Measurements from ENCODE around the gene ACOT7. TPM values are rescaled to one million over a fixed set of nuclear protein-coding genes. Genes with fewer than 3 reads are reported as not detected.

Gene ACOT7
- total and polyA plus RNA-seq, 2 donors from 2014 or later, result 23.0 to 135 TPM

DNA sequence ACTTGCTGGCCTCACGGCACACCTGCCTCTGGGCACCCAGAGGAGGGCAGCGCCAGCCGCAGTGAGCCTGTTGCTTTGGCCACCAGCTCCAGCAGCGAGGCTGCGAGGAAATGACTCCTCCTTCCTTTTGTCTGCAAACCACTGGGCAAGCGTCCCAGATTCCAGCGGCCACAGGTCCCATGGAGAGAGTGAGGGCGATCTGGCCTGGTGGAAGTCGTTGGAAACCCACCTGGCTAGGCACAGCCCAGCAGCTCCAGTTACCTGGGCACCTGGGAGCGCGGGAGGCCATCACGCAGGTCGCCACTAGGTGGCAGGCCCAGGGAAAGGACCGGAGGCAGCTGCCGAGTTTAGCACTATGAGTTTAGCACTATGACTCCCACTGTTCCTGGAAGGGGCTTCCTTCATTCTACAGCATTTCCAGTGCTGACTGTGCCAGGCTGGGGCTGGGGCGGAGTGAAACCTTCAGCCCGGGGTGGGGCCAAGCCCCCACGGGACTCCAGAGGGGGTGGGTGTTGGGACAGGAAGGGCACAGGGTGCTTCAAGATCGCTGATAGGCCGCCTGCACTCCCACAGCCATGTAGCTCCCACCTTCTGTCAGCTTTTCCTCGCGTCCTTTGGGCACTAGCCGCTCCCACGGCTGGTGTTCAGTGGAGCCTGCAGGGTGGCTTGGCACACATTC lies 29.9 kb upstream of the ACOT7 start:
- Histone ChIP-seq H3K9ac (ENCODE audit: low read length in 3 of 3) (no peak overlapping the region), H3K27me3 (ENCODE audit: control insufficient read depth, insufficient read depth, low read length) (peaks cover 14% of the 10 kb centered on the region), H3K36me3 (ENCODE audit: control insufficient read depth in 2 of 3, insufficient read depth in 3 of 3, low read length in 3 of 3) (no peaks in the 10 kb centered on the region), H3K27ac (ENCODE audit: low read depth in 2 of 2, low read length in 2 of 2) (no peak overlapping the region), H3K4me1 (ENCODE audit: control insufficient read depth in 2 of 3, insufficient read depth in 2 of 3, low read depth in 1 of 3, low read length in 3 of 3) (peaks cover 0 to 37% (median 13%) of the 10 kb centered on the region in 3 donors), H3K4me3 (ENCODE audit: low read length in 3 of 3) (no peak overlapping the region), H3K9me3 (ENCODE audit: control insufficient read depth in 2 of 3, insufficient read depth in 1 of 3, low read length in 3 of 3) (no peaks in the 10 kb centered on the region)
- TF ChIP-seq, protein P1, sequence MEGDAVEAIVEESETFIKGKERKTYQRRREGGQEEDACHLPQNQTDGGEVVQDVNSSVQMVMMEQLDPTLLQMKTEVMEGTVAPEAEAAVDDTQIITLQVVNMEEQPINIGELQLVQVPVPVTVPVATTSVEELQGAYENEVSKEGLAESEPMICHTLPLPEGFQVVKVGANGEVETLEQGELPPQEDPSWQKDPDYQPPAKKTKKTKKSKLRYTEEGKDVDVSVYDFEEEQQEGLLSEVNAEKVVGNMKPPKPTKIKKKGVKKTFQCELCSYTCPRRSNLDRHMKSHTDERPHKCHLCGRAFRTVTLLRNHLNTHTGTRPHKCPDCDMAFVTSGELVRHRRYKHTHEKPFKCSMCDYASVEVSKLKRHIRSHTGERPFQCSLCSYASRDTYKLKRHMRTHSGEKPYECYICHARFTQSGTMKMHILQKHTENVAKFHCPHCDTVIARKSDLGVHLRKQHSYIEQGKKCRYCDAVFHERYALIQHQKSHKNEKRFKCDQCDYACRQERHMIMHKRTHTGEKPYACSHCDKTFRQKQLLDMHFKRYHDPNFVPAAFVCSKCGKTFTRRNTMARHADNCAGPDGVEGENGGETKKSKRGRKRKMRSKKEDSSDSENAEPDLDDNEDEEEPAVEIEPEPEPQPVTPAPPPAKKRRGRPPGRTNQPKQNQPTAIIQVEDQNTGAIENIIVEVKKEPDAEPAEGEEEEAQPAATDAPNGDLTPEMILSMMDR (IDR thresholded peaks at IDR 0.05; ENCODE audit: borderline replicate concordance, extremely low read depth, insufficient read depth), result peak; percentile 63
- DNase-seq, result peak; percentile 81 to 92 (median 81)
- intact Hi-C loops (cut with DNase I), result no loop called here
- no peak for FAIRE-seq

DNA sequence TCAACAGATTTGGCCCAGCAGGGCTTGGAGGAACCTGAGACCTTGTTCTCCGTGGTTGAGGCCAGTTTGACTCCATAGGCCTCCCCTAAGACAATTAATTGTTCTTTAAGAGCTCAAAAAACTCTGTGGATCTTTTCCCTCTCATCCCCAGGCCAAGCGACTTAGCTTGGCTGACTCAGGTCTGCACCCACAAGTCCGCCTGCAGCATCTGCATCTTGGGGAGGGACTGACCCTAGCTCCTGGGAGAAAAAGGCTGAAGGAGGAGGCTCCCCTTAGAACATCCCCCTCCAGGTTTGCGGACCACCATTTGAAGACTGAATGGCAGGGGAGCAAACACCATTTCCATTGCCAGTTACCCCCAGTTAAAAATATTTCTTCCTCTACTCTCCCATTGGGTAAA lies 27.7 kb upstream of the ACOT7 start:
- DNase-seq (peak in 1 of 5 donors; percentile 45), FAIRE-seq (no peak)
- no peaks in the 10 kb centered on the region for H3K36me3 ChIP-seq (ENCODE audit: control insufficient read depth in 2 of 3, insufficient read depth in 3 of 3, low read length in 3 of 3)
- H3K9me3 ChIP-seq (ENCODE audit: control insufficient read depth in 2 of 3, insufficient read depth in 1 of 3, low read length in 3 of 3), result no peaks in the 10 kb centered on the region
- H3K27me3 ChIP-seq (ENCODE audit: control insufficient read depth, insufficient read depth, low read length), result peaks cover 25% of the 10 kb centered on the region
- no peak overlapping the region for H3K9ac ChIP-seq (ENCODE audit: low read length in 3 of 3)
- peaks cover 0 to 30% (median 10%) of the 10 kb centered on the region in 3 donors for H3K4me1 ChIP-seq (ENCODE audit: control insufficient read depth in 2 of 3, insufficient read depth in 2 of 3, low read depth in 1 of 3, low read length in 3 of 3)
- intact Hi-C loops (cut with DNase I), result no loop called here
- TF ChIP-seq, protein P1 (IDR thresholded peaks at IDR 0.05; ENCODE audit: borderline replicate concordance, extremely low read depth, insufficient read depth), result no peak
- no peak overlapping the region for H3K27ac ChIP-seq (ENCODE audit: low read depth in 2 of 2, low read length in 2 of 2)
- no peak overlapping the region for H3K4me3 ChIP-seq (ENCODE audit: low read length in 3 of 3)

DNA sequence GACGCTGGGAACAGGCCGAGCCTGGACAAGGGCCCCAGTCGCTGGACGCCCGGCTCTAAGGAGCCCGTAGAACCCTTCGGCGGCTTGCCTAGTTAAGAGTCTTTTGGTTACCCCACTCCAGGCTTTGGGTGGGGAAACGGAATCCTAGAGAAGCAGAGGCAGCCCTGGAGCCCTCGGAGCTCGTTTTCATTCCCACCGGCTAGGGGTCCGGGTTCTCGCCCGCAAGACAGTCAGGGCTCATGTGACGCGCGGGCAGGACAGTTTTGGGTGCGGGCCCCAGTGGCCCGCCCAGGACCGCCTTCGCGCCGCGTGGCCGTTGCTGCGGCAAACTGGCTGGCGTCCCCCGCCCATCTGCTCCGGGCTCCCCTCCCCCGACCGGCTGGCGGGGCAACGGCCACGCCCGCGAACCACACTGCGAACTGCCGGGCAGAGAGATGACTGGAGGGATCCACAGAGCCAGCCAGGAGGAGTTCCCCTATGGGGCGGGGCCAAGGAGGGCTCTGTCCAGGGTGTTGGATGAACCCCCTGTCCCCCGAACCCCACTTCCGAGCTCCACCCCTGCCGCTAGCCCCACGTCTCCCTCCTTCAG lies 27.0 kb upstream of the ACOT7 start:
- no peak overlapping the region for H3K27ac ChIP-seq (ENCODE audit: low read depth in 2 of 2, low read length in 2 of 2)
- intact Hi-C loops (cut with DNase I), result no loop called here
- peaks cover 26% of the 10 kb centered on the region for H3K27me3 ChIP-seq (ENCODE audit: control insufficient read depth, insufficient read depth, low read length)
- H3K4me1 ChIP-seq (ENCODE audit: control insufficient read depth in 2 of 3, insufficient read depth in 2 of 3, low read depth in 1 of 3, low read length in 3 of 3), result peaks cover 0 to 24% (median 10%) of the 10 kb centered on the region in 3 donors
- DNase-seq, result peak in 2 of 5 donors; percentile 66 to 70
- H3K4me3 ChIP-seq (ENCODE audit: low read length in 3 of 3), result no peak overlapping the region
- TF ChIP-seq, protein P1 (IDR thresholded peaks at IDR 0.05; ENCODE audit: borderline replicate concordance, extremely low read depth, insufficient read depth), result no peak
- H3K9me3 ChIP-seq (ENCODE audit: control insufficient read depth in 2 of 3, insufficient read depth in 1 of 3, low read length in 3 of 3), result no peaks in the 10 kb centered on the region
- H3K9ac ChIP-seq (ENCODE audit: low read length in 3 of 3), result no peak overlapping the region
- FAIRE-seq, result no peak
- no peaks in the 10 kb centered on the region for H3K36me3 ChIP-seq (ENCODE audit: control insufficient read depth in 2 of 3, insufficient read depth in 3 of 3, low read length in 3 of 3)

Data from kidney (tissue), 14 donors.